Astrocyte (in vitro differentiated cells and primary cell): ENCODE results near the gene RHOC.

Experiments used
- EZH2 ChIP-seq: IDR thresholded peaks from 2 replicates; pipeline ENCODE4 v1.6.1; 2012; ENCODE audit warnings: mild to moderate bottlenecking, low read length, inconsistent platforms; ENCODE audit not compliant: insufficient read depth
- TF ChIP-seq, protein P1 (sequence below): IDR thresholded peaks from 2 replicates; pipeline ENCODE4 v1.5.1; 2011; ENCODE audit warnings: low read depth, mild to moderate bottlenecking, inconsistent platforms, low read length, moderate library complexity; ENCODE audit not compliant: insufficient read depth

DNA sequence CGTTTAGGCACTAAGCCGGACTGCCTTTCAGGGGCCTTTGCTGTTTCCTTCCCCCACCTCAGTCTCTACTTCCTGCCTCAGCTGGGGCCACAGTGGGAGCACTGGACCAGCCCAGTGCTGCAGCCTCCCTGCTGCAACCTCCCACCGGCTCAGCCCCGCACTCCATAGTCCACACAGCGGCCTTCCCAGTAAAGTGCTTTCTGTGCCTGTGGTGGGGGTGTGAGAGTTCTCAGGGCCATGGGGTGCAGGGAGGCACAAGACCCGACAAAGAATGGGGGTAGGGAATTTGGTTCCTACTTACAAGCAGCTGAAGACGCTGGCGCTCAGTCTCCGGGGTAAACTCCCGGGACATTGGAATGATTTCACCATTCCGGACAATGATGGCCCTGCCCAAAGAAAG lies 4.7 kb upstream of the RHOC start:
- TF ChIP-seq, protein P1, sequence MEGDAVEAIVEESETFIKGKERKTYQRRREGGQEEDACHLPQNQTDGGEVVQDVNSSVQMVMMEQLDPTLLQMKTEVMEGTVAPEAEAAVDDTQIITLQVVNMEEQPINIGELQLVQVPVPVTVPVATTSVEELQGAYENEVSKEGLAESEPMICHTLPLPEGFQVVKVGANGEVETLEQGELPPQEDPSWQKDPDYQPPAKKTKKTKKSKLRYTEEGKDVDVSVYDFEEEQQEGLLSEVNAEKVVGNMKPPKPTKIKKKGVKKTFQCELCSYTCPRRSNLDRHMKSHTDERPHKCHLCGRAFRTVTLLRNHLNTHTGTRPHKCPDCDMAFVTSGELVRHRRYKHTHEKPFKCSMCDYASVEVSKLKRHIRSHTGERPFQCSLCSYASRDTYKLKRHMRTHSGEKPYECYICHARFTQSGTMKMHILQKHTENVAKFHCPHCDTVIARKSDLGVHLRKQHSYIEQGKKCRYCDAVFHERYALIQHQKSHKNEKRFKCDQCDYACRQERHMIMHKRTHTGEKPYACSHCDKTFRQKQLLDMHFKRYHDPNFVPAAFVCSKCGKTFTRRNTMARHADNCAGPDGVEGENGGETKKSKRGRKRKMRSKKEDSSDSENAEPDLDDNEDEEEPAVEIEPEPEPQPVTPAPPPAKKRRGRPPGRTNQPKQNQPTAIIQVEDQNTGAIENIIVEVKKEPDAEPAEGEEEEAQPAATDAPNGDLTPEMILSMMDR = no peak
- TF ChIP-seq EZH2 = no peak
